T-helper 2 cell treated with Interferon-gamma antibody and Interleukin-4, amounts not matched to agents 5 μg/mL and 100 μg/mL, for 36 hours (primary cell): ENCODE data around the gene AHSP.
"Not testable (repeated sequence)": the region's sequence is repeated elsewhere in the genome, so short reads cannot be mapped to it uniquely, and the experiment has no call there.

Experiments
- DNase-seq: peaks from one replicate; pipeline ENCODE4 v3.0.0; 2021; ENCODE audit warnings: low spot score
- H3K27ac Mint-ChIP-seq: one replicate; pipeline ENCODE4 v1.8.0; 2021; ENCODE audit warnings: mild to moderate bottlenecking, mixed read lengths
- H3K27me3 Mint-ChIP-seq: one replicate; pipeline ENCODE4 v1.8.0; 2021; ENCODE audit warnings: low read depth, mixed read lengths
- H3K36me3 Mint-ChIP-seq: one replicate; pipeline ENCODE4 v1.8.0; 2021; ENCODE audit warnings: low read depth, mixed read lengths
- H3K4me1 Mint-ChIP-seq: one replicate; pipeline ENCODE4 v1.8.0; 2021; ENCODE audit warnings: low read depth, mixed read lengths
- H3K4me3 Mint-ChIP-seq: one replicate; pipeline ENCODE4 v1.8.0; 2022; ENCODE audit warnings: mild to moderate bottlenecking, moderate library complexity, mixed read lengths
- H3K9me3 Mint-ChIP-seq: one replicate; pipeline ENCODE4 v1.8.0; 2021; ENCODE audit warnings: mixed read lengths

Gene AHSP

DNA sequence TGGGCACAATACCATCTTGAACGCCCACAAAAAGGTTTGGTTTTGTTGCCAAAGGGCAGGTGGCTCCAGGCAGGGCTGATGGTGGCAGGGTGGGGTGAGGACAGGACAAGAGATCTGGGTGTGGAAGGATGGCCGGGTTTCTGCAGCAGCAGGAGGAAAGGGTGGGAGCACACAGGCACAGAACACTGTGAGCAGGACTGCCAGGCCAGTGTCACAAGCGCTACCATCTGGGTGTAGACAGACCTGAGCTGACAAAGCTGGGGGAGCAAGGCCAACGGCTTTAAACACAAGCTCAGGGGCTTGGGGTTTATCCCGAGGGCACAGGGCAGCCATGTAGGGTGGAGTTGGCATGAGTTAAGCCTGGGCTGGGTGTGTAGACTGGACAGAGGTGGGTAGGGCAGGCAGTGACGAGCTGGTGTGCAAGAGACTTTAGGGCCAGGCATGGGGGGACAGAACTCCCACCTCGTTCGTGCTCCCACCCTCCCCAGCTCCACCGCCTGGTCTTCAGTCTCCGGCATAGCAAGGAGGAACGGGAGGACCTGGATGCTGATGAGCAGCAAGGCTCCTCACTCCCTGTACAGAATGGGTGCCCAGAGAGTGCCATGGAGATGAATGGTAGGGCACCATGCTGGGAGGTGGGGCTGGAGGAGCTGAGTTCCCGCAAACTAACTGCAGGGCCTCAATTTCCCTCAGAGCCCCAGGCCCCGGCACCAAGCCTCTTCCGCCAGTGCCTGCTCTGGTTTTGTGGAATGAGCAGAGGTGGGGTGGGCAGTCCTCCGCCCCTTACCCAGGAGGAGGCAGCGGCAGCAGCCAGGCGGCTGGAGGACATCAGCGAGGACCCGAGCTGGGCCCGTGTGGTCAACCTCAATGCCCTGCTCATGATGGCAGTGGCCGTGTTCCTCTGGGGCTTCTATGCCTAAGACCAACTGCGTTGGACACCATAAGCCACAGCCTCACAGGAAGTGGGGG lies 37.8 kb upstream of the AHSP start:
- H3K27ac Mint-ChIP-seq = peak overlapping the region; percentile 60

DNA sequence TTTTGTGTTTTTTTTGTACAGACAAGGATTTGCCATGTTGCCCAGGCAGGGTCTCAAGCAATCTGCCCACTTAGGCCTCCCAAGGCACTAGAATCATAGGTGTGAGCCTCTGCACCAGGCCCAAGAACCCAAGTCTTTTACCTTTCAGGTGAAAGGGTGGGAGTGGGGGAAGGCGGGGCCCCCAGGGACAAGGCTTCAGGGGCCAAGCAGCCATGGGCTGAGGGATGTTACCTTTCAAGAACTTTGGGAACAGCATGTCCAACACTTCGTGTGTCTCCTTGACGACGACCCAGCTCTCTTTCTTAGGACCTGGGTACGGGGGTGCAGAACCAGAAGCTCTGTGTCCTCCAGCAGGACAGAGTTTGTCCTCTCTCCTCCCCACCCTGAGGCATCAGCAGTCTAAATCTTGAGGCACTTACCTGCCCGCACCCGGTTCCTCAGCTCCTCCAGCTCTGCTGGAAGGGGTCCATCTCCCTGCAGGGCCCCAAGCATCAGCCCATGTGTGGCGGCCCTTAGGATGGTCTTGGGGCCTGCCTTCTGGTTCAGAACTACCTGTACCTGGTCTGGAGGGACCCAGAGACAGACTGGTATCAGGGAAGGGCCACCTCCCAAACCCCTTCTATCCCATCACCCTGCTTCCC lies 35.8 kb upstream of the AHSP start:
- H3K4me3 Mint-ChIP-seq = no peak overlapping the region
- H3K27ac Mint-ChIP-seq = no peak overlapping the region
- H3K27me3 Mint-ChIP-seq = peaks cover 3% of the 10 kb centered on the region
- H3K4me1 Mint-ChIP-seq = peaks cover 2% of the 10 kb centered on the region
- DNase-seq = no peak
- H3K36me3 Mint-ChIP-seq = peaks cover 19% of the 10 kb centered on the region
- H3K9me3 Mint-ChIP-seq = no peaks in the 10 kb centered on the region

More for the DNA sequence above, 37.8 kb upstream of the AHSP start:
- peaks cover 2% of the 10 kb centered on the region for H3K4me1 Mint-ChIP-seq
- H3K4me3 Mint-ChIP-seq = peak overlapping the region; percentile 58
- no peak for DNase-seq
- no peaks in the 10 kb centered on the region for H3K9me3 Mint-ChIP-seq
- H3K27me3 Mint-ChIP-seq = peaks cover 13% of the 10 kb centered on the region
- H3K36me3 Mint-ChIP-seq = peaks cover 16% of the 10 kb centered on the region

DNA sequence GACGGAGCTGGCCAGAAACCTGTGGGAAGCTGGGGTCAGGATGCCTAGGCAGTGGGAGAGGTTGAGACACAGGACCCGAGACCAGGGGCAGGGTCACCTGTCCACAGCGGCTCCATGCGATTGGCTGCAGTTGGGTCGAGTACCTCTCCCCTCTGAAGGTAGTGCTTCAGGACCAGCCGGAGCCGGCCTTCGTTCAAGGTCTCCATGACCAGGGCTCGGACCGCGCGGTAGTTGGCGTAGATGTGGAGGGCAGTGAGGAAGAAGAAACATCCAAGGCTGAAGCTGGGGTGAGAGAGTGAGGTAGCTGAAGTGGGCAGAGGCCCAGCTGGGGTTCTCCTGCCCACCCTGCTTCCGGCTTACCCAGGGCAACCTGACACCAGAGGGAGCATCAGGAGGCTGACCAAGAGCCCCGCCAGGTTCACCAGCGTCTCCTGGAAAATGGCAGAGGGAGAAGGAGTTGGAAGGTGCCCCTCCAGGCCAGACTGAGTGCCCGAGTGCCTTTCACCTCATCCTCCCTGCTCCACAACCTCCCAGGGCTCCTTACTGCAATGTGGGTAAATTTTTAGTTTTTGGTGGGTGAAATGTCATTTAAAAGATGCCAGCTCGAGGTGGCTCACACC lies 34.1 kb upstream of the AHSP start:
- DNase-seq = no peak
- H3K4me1 Mint-ChIP-seq = no peaks in the 10 kb centered on the region
- no peak overlapping the region for H3K27ac Mint-ChIP-seq
- no peaks in the 10 kb centered on the region for H3K9me3 Mint-ChIP-seq
- no peaks in the 10 kb centered on the region for H3K27me3 Mint-ChIP-seq
- H3K4me3 Mint-ChIP-seq = no peak overlapping the region
- peaks cover 27% of the 10 kb centered on the region for H3K36me3 Mint-ChIP-seq

DNA sequence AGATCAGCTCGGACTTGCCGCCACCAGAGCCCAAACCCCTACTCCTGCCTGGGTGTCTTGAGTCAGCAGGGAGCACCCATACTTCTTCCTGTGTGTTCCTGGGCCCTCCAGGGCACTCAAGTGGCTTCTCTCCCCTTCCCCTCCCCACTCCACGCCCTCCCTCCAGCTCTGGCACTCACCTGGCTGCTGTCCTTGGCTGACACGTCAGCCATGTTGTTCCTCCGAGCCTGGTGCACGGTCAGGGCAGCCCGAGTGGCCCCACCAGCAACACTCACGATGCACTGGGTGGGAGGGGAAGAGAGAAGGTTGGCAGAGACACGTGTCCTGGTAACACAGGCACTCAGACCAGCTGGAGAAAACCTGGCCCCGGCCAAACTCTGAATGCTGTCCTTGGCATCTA lies 31.0 kb upstream of the AHSP start:
- peaks cover 32% of the 10 kb centered on the region for H3K36me3 Mint-ChIP-seq
- no peak for DNase-seq
- no peak overlapping the region for H3K4me3 Mint-ChIP-seq
- H3K9me3 Mint-ChIP-seq = no peaks in the 10 kb centered on the region
- no peak overlapping the region for H3K27ac Mint-ChIP-seq
- H3K27me3 Mint-ChIP-seq = no peaks in the 10 kb centered on the region
- no peaks in the 10 kb centered on the region for H3K4me1 Mint-ChIP-seq

DNA sequence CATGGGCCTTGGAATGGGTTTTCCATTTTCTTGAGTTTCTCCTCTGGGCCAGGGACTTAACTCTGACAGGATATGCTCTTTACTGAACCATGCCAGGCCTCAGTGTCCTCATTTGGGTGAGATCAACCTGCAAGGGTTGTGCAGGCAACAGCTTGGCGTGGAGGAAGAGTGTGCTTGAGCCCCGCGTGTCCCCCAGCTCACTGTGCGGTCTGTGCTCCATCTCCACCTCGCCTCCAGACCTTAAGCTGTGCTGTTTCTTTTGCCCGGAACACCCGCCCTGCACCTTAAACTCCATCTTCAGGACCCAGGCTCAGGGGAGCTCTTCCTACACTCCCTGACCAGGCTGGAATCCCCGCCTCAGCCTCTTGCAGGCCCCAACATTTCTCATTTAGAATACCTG lies 29.2 kb upstream of the AHSP start:
- no peaks in the 10 kb centered on the region for H3K9me3 Mint-ChIP-seq
- DNase-seq = no peak
- H3K4me1 Mint-ChIP-seq = no peaks in the 10 kb centered on the region
- no peak overlapping the region for H3K27ac Mint-ChIP-seq
- no peak overlapping the region for H3K4me3 Mint-ChIP-seq
- H3K36me3 Mint-ChIP-seq = peaks cover 25% of the 10 kb centered on the region
- no peaks in the 10 kb centered on the region for H3K27me3 Mint-ChIP-seq

DNA sequence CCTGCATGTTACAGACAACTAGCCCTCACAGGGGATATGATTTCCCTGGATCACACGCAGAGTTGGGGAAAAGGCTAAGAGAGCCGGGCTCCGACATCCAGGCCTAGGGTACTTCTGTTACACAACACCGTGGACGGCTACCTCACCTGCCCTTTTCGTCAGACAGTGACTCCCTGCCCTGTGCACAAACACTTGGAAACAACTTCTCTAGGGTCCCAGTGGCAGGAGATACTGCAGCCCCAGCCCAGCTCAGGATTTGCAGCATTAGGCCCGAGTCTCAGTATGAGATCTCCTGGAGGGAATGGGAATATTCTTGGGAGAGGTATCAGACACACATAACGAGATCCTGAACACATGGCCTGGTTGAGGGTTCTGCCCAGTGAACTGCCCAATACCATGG lies 27.8 kb upstream of the AHSP start:
- Mint-ChIP-seq H3K9me3 (no peaks in the 10 kb centered on the region), H3K4me1 (peaks cover 6% of the 10 kb centered on the region), H3K36me3 (peaks cover 23% of the 10 kb centered on the region), H3K27ac (peak overlapping the region; percentile 26), H3K27me3 (no peaks in the 10 kb centered on the region), H3K4me3 (no peak overlapping the region)
- no peak for DNase-seq

DNA sequence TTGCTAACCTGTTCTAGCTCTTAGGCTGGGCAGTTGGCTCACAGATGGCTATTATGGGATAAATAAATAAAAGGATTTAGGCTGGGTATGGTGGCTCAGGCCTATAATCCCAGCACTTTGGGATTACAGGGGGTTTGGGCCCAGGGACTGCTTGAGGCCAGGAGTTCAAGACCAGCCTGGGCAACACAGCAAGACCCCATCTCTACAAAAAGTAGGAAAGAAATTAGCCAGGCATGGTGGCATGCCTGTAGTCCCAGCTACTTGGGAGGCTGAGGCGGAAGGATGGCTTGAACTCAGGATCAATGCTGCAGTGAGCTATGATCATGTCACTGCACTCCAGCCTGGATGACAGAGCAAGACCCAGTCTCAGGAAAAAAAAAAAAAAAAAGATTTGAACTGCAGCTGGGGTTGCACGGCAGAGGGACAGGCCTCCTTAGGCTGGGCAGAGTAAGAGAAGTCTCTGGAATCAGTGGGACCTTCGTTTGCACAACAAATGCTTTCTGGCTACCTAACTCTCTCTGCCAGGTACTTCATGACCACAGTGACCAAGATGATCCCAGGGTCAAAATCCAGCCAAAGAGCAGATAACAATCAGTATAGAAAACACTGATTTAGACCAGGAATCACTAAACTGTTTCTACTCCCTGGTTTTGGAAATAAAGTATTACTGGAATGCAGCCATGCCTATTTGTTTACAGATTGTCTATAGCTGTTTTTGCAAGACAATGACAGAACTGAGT lies 26.3 kb upstream of the AHSP start:
- H3K4me3 Mint-ChIP-seq = no peak overlapping the region
- peaks cover 26% of the 10 kb centered on the region for H3K36me3 Mint-ChIP-seq
- no peaks in the 10 kb centered on the region for H3K27me3 Mint-ChIP-seq
- H3K4me1 Mint-ChIP-seq = peaks cover 20% of the 10 kb centered on the region
- no peaks in the 10 kb centered on the region for H3K9me3 Mint-ChIP-seq
- DNase-seq = no peak
- no peak overlapping the region for H3K27ac Mint-ChIP-seq

DNA sequence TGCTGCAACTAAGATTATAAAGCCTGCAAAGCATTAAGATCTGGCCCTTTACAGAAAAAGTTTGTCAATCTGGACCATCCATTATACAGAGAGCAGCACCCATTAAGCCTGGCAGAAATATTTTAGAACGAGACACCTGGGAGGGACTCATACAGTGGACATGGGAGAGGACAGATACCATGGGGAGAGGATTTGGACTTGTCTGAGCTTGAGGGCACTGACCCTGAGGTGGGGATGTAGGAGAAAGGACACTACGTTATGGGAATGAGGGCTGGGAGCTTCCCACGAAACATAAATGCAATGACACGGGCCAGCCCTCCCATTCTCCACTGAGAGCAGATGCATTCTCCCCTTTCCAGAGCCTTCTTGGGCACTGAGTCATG lies 25.7 kb upstream of the AHSP start:
- no peak overlapping the region for H3K27ac Mint-ChIP-seq
- DNase-seq = no peak
- H3K4me1 Mint-ChIP-seq = peaks cover 24% of the 10 kb centered on the region
- no peak overlapping the region for H3K4me3 Mint-ChIP-seq
- no peaks in the 10 kb centered on the region for H3K9me3 Mint-ChIP-seq
- H3K27me3 Mint-ChIP-seq = no peaks in the 10 kb centered on the region
- H3K36me3 Mint-ChIP-seq = peaks cover 26% of the 10 kb centered on the region

DNA sequence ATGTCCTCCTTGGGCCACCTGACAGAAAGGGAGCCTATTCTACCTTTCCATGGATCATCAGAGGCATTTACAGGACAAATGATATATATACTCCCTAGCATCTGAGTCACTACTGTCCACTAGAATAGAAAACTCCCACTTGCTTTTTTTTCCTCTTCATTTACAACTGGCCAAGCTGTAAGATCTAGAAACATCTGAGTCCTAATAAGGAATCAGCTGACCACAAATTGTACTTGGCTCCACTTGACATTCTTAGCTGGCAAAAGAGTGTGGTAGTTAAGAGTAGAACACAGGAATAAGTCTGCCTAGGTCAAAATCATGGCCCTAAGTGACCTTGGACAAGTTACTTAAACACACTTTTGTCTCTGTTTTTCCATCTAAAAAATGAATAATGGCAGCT lies 24.7 kb upstream of the AHSP start:
- Mint-ChIP-seq H3K27ac (no peak overlapping the region), H3K4me3 (no peak overlapping the region), H3K9me3 (no peaks in the 10 kb centered on the region), H3K36me3 (peaks cover 19% of the 10 kb centered on the region), H3K4me1 (peaks cover 31% of the 10 kb centered on the region), H3K27me3 (no peaks in the 10 kb centered on the region)
- no peak for DNase-seq

DNA sequence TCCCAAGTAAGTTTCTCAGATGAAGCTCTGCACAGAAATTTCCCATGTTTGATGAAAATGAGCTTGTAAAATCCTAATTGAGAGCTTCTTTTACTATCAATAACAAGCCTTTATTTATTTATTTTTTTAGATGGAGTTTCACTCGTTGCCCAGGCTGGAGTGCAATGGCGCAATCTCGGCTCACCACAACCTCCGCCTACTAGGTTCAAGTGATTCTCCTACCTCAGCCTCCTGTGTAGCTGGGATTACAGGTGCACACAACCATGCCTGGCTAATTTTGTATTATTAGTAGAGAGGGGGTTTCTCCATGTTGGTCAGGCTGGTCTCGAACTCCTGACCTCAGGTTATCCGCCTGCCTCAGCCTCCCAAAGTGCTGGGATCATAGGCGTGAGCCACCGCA lies 24.1 kb upstream of the AHSP start:
- not testable (repeated sequence) for DNase-seq, H3K9me3 Mint-ChIP-seq, H3K4me3 Mint-ChIP-seq, H3K27ac Mint-ChIP-seq, H3K27me3 Mint-ChIP-seq
- H3K4me1 Mint-ChIP-seq = peaks cover 31% of the 10 kb centered on the region
- peaks cover 19% of the 10 kb centered on the region for H3K36me3 Mint-ChIP-seq

DNA sequence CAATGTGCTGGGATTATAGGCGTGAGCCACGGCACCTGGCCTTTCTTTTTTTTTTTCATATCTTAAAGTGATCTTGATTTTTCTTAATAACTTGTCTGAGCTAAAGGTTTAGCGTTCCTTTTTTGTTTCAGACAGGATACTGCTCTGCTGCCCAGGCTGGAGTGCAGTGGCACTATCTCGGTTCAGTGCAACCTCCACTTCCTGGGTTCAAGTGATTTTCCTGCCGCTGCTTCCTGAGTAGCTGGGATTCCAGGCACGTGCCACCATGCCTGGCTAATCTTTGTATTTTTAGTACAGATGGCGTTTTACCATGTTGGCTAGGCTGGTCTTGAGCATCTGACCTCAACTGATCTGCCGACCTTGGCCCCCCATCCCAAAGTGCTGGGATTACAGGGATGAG lies 23.5 kb upstream of the AHSP start:
- DNase-seq = no peak
- H3K36me3 Mint-ChIP-seq = peaks cover 21% of the 10 kb centered on the region
- H3K4me3 Mint-ChIP-seq = no peak overlapping the region
- no peaks in the 10 kb centered on the region for H3K9me3 Mint-ChIP-seq
- H3K27ac Mint-ChIP-seq = no peak overlapping the region
- no peaks in the 10 kb centered on the region for H3K27me3 Mint-ChIP-seq
- peaks cover 36% of the 10 kb centered on the region for H3K4me1 Mint-ChIP-seq

DNA sequence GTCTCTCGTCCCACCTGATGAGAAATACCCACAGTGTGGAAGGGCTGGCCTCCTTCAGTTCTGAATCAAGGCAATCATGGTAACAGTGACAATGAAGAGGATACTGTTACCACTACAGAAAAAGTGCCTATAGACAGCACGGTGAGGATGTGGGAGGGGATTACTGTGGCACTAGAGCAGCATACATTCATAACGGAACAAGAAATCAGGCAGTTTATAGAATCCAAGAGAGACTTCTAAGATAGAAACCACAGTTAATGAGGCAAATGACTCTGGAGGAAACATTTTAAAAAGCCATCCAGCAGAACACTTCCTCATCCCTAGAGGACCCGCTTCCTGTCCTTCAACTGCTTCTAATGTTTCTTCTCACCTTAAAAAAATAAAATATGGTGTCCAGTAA lies 22.2 kb upstream of the AHSP start:
- Mint-ChIP-seq H3K27ac (peak overlapping the region; percentile 87), H3K36me3 (peaks cover 15% of the 10 kb centered on the region), H3K4me1 (peaks cover 38% of the 10 kb centered on the region), H3K4me3 (peak overlapping the region; percentile 60), H3K9me3 (no peaks in the 10 kb centered on the region), H3K27me3 (no peaks in the 10 kb centered on the region)
- DNase-seq = peak; percentile 32

DNA sequence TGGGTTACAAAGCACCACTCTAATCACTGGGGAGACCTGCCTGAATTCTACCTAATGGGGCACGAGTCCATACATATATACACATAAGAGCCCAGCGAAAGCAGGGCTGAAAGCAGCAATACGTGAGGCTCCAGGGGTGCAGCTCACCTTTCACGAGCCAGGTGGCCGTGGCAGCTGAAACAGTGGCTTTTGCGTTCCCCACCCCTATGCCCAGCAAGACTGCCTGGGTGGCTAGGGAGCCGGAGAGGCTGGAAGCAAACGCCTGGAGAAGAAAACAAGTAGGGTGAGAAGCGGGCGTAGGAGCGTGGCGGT lies 20.1 kb upstream of the AHSP start:
- peak overlapping the region; percentile 93 for H3K4me3 Mint-ChIP-seq
- peaks cover 38% of the 10 kb centered on the region for H3K4me1 Mint-ChIP-seq
- no peaks in the 10 kb centered on the region for H3K27me3 Mint-ChIP-seq
- peak overlapping the region; percentile 86 for H3K27ac Mint-ChIP-seq
- H3K9me3 Mint-ChIP-seq = no peaks in the 10 kb centered on the region
- H3K36me3 Mint-ChIP-seq = peaks cover 13% of the 10 kb centered on the region
- DNase-seq = no peak
